NCI-H128 (cell line): ENCODE measurements around the gene CNP.
"Not testable (repeated sequence)": the region's sequence is repeated elsewhere in the genome, so short reads cannot be mapped to it uniquely, and the experiment has no call there.

Experiments
- DNase-seq: peaks from one replicate; lab custom pipeline; 2025; ENCODE audit not compliant: unreplicated experiment; lab: John Stamatoyannopoulos, UW

The CNP gene

DNA sequence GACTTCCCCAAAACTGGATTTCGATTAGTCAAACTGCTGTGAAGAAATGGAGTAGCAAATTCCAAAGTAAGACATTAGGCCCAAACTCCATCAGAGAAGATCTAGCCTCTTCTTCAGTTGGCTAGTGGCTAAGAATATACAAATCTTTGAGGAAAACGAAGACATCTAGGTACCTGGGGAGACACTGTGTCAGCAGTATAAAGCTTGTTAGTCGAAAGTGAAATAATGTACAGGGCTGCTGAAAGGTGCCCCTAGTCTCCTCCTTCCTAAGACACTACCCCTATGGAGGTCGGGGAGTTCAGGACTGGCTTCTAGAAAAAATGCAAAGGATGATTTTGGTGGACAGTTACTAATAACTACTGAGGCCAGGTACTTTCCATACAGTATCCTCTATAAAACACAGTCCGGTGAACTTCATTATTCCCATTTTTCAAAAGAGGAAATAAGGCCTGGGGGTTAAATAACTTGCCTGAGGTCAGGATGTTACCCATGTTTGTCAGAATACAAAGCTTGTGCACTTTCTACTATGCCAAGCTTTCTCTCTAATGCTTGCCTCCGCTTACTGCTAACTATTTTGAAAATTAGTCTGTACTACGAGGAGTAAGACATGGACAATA, 35.7 kb downstream of the CNP start:
- no peak for DNase-seq

DNA sequence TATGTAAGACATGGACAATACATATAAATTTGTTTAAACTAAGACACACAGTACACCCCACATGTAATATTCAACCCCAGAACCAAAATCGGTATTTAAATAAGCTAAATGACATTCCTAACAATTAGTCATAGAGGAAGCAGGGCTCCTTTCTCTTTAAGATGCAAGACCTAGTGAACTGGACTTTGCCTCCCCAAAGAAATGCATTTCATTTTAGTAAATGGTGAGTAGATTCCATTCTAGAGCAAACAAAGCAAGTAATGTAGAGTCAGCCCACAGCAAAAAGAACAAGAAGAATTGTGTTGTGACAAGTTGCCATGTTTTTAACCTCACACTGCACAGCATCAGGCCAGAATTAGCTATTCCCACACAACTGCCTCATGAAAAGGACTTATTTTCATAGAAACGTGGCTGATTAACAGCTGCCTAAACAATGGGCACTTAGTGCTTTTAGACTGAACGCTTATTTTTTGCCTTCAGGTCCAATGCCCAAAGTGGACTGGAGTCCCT, 36.3 kb downstream of the CNP start:
- no peak for DNase-seq

DNA sequence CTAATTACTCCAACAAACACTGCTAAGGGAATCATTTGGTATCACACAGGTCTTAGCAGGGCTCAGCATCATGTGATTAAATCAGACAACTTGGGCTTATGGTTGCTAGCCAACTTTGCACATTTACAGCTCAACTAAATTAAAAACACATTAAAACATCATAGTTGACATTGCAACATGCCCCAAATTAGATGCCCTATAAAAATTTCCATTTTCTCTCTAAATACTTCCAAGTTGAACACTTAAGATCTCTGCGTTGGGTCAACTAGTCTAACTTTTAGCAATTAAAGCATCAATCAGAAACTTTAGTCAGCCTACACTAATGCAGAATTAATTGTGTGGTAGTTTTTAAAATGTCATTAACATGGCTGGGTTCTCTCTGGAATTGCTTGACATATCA, 38.6 kb downstream of the CNP start:
- DNase-seq = no peak

DNA sequence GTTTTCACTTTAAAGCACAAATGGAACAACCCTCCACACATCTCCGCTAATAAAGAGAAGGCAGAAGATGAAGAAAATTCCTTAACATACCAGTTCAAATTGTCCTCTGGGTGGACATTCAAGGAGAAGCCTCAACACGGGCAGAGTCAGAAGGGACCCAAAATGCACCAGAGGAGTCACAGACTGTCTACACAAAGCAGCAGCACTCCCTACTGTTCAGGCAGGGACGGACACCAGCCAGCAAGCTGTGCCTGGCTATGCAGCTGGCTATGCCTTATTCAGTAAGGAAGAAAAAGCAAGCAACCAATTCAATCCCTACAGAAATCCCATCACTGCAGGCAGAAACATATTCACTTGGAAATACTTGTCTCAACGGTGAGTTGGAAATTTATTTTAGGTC, 42.6 kb downstream of the CNP start:
- DNase-seq = no peak

DNA sequence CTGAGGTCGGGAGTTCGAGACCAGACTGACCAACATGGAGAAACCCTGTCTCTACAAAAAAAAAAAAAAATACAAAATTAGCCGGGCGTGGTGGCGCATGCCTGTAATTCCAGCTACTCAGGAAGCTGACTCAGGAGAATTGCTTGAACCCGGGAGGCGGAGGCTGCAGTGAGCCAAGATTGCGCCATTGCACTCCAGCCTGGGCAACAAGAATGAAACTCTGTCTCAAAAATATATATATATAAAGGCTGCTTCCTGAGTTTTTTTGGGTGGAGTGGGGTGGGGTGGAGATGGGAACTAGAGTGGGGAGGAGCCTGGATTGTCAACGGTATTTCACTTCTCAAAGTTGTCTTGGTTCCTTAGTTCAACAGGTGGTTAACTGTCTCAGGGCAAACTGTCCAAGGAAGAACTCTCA, 43.7 kb downstream of the CNP start:
- not testable (repeated sequence) for DNase-seq

DNA sequence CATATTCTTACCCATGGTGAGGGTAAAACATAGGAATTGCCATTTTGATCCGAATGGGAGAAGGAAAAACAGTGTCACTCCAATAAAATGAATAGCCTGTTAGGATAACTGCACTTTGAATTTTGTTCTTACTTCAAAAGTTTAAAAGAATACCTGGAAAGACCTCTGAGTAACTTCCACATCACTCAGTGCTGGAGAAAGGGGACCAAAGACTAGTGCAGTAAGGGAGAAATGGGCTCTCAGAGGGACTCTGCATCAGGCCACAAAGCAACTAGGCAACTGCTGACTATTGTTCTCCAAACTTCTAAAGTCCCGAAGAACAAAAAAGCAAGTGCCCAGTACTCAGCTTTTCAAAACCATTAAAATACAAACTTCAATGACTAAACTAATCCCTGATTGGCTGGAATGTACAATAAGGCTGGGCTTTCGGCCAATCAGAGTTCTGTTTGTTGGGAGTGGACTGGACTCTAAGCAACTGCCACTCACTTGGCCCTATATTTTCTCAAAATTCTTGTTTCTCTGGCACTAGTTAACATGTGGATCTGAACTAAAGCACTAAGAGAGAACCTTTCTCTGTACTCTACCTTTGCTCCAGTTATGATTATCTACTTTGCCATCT, 44.4 kb downstream of the CNP start:
- no peak for DNase-seq

DNA sequence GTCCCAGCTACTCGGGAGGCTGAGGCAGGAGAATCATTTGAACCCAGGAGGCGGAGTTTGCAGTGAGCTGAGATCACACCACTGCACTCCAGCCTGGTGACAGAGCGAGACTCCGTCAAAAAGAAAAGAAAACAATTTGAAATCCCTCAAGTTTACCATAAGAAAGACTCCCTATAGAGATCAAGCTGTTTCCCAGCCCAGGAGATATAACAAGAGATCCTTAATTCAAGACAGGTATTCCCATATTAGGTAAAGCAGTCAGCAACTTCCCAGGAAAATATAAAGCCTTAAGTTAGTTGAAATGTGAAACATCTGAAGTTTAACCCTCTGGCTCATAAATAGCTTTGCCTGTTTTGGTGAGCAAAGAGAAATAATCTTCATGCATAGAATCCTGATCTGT, 45.8 kb downstream of the CNP start:
- DNase-seq = not testable (repeated sequence)

DNA sequence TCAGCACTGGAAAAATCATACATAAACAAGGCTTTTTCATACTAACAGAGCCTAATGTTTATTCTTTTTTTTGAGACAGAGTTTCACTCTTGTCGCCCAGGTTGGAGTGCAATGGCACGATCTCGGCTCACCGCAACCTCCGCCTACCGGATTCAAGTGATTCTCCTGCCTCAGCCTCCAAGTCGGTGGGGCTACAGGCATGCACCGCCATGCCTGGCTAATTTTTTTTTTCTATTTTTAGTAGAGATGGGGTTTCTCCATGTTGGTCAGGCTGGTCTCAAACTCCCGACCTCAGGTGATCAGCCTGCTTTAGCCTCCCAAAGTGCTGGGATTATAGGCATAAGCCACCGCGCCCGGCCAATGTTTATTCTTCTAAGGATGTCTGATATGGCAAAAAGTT, 47.1 kb downstream of the CNP start:
- DNase-seq = not testable (repeated sequence)

DNA sequence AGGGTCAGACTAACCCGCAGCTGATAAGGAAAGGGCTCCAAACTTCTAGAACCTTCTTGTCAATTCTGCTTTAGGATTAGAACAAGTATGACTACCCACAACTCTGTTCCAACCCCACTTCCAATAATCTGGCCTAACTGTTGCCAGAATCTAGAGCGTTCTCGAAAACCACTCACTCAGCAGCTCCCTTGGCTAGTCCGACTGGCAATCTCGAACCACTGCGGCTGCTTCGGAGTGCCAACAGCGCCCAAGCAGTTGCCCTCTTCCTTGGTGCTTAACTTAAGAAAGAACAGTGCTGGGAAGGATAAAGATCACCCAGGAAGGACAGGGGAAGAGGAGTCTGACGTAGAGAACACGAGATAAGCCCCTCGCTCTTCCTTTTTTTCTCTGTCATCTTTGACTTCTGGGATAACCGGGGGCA, 49.8 kb downstream of the CNP start:
- no peak for DNase-seq

DNA sequence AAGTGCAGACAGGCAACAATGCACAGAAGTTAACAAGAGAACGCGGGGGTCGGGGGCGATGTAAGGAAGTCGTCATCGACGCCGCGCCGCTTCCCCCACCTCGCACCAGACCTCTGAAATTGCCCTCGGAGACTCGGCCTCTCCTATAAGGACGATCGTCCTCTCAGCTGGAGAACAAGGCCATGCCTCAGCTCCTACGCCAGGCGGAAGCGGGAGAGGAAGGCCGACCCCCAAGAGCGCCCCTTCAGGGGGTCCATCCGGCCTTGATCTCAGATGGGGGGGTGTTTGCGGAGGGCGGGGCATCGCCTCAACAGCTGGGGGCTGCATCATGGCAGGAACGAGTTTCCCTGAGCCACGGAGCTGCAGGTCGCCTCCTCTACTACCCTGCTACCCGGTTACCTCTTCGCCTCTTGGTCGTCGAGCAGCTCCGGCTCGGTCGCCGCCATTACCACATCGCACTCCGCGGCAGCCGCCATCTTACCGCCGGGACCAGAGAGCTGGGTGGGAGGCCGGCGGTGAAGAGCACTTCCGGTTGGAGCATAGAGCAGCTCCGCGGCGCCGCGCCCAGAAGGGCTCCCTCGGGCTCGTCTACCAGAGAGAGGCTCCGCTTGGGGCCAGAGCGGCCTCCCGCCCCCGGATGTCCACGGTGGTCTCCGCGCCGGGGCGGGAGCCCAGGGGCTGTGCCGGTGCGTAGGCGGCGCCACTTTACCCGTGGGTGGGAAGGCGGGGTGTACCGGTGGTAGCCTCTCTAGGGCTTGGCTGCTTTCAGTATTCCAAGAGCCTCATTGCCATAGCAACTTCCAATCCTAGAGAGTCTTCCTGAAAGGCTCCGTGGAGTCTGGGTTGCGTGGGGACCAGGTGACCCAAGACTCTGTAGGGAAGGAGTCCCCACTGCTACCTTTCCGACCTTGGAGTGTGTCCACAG, 50.6 kb downstream of the CNP start, which contains the start of gene DNAJC7:
Gene DNAJC7, minus strand, starts transcription at position 499 of the 925 bp plus-strand sequence. Its CDS starts 23 bp downstream, at position 476.
- peak; percentile 67 for DNase-seq

DNA sequence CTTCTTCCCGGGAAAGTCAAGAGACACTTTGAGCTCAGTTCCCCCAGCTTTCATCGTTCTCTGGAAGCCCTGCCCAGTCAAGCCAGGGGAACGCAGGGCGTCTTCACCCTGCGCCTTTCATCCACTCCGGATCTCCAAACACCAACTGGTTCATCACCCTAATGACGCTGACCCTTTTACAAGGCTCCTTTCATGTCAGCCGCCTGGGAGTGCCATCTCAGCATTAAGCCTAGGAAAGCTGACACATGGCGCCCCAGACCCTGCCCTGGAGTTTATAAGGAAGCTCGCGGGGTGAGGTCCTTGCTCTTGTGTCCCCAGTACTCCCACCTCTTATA, 51.2 kb downstream of the CNP start:
- no peak for DNase-seq

DNA sequence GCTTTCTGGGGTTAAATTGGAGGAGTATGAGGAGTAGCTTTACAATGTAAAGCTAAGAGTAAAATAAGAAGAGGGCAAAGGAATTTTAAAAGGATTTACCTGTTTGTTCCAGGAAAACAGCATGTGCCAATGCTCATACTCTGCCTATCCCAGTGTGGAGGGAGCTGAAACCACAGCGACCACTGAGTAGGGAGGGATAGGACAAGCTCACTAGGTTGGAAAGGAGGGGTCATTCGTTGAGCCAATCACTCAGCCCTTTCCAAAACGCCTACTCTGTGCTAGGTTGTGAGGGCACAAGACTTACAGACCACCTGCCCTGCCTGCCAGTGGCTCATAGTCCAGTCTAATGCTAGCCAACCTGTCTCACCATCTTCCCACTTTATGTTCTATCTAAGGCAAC, 51.7 kb downstream of the CNP start:
- no peak for DNase-seq

DNA sequence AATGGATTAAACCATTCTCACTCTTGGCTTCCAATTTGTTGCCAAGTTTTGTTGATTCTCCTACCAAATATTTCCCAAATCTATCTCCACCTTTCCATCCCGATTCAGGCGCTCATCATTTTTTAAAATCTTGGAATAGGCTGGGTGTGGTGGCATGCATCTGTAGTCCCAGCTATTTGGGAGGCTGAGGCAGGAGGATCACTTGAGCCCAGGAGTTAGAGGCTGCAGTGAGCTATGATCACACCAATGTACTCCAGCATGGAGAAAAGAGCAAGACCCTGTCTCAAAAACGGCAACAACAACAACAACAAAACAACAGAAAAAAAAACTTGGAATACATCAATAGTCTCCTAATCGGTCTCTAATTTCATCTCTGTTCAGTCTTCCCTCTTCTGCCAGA, 52.4 kb downstream of the CNP start:
- DNase-seq = no peak

DNA sequence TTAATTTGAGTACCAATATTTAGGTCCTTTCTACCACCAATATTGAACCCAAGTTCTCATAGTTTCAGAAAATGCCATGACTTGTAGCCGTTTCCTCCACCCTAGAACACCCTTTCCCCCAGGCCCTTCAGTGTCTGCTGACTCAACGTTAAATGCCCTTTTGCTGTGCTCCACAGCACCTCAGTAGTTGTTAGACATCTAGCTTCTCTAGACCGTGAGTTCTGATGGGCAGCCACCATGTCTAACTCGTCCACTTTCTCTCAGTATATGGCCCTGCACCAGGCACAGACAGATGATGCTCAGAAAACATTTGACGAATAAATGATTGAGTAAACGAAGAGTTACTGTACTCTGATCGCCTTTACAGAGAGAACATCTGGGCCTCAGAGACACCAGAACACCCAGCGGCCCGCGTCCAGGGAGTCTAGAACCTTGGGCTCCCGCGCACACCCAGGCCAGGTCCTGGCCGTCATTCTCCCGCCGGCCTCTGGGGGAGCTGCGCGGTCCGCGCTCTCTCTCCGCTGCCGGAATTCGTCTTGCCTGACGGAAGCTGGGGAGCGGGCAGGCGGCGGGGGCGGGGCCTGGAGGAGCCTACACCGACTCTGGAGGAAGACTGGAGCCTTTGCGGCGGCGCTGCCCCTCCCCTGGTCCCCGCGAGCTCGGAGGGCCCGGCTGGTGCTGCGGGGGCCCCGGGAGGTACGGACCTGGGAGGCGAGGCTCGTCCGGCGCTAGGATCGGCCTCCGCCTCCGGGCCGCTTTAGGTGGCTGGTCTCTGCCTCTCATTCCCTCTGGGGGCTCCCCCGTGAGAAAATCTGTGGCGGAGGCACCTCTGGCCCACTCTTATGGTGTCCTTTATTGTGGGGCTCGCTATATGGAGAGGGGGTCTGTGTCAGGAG, 53.2 kb downstream of the CNP start, which contains the start of gene NKIRAS2:
Gene NKIRAS2, plus strand, starts transcription at position 582 of the 896 bp plus-strand sequence. CDS start 1,488 bp downstream, outside the sequence.
- peak; percentile 39 for DNase-seq

DNA sequence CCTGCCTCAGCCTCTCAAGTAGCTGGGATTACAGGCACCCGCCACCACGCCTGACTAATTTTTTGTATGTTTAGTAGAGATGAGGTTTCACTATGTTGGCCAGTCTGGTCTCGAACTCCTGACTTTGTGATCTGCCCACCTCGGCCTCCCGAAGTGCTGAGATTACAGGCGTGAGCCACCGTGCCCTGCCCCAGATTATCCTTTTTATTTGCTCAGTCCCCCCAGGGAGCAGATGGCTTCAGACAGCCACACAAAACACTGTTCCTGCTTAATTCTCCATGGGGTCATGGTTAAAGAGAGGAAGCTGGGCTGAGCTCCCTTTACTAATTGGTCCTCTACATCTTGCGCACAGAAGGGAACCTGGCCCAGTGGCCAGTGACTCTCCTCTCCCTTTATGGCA, 54.2 kb downstream of the CNP start:
- not testable (repeated sequence) for DNase-seq

DNA sequence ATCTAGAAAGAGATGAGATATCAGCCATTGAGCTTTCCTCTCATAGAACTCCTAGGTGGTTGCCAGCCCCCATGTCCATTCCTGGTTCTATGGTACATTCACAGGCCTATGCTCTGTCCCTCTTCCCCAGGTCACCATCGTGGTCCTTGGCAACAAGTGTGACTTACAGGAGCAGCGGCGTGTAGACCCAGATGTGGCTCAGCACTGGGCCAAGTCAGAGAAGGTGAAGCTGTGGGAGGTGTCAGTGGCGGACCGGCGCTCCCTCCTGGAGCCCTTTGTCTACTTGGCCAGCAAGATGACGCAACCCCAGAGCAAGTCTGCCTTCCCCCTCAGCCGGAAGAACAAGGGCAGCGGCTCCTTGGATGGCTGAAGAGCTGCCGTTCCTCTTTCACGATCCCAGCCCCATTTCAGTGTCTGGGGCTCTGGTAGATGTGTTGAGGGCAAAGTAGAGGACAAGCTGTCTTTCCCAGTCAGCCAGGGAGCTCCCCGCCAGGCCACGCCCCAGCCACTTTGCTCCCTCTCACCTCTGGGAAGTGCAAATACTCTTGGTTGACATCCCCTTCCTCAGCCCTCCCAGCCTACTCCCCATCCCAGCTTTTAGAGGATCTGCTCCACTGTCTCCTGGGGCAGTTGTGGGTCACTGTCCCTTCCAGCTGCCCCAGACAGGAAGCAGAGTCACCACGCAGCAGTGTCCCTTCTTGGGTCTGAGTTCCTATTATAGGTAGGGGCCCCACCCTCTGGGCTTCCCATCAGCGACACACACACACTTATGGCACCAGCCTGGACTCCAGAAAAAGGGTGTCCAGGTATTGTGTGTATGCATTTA, 57.1 kb downstream of the CNP start:
- no peak for DNase-seq

DNA sequence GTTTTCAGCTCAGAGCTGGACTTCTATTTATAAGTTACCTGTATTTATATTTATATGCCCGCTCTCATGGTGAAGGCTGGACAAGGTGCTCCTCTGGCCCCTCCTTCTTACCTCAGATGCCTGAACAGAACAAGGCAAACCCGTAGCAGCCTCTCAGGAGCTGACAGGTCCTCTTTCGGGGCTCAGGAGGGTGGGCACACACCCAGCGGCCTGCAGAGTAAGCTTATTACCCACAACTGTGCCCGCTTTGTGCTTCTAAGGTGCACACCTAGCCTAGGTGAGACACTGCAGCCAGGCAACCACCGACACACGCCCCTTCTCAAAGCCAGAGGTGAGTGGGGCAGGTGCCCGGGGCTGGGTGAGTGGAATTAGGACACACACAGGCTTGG, 58.6 kb downstream of the CNP start:
- DNase-seq = no peak

DNA sequence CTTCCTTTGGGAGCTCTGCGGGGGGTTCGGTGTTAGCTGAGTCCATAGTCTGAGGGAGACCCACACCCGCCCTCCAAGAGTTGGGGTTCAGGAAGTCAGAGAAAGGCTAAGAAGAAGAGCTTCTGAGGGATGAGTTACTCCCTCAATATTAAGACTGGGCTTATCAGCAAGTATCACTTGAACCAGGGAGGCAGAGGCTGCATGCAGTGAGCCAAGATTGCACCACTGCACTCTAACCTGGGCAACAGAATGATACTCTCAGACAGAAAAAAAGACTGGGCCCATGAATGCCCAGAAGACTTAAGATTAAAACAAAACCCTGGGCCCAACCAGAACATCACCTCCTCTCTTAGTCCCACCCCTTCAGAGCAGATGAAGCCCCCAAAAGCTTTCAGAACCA, 59.3 kb downstream of the CNP start:
- DNase-seq = no peak

DNA sequence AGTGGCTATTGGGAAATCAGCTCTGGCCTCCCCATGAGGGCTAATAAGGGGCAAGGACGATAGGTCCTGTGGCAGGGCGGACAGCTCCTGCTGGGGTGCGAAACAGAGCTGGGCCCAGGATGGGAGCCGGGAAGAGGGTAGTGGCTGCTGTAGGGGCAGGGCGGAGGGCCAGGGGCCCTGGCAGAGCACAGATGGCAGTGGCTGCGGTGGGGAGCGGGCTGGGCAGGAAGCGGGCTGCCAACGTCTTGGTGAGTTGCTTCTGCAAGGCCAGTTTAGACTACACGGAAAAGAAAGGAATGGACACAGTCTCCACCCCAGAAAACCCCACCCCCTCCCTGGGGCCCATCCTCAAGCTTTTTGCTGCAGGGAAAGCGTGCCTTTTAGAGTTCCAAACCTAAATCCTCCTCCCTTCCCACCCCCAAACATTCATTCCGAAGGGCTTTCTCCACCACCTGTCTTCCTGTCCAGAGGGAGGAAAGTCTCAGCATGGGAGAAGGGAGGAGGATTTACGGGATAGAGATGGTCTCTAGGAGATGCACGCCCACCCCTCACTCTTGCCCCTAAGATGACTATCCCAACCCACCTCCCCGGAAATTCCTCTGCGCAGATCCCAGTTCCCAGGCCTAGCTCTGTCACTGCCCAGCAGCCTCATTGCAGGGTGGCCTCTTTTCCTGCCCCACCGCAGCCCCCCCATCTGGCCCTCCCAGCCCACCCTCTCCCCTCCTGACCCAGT, 60.4 kb downstream of the CNP start:
- DNase-seq = no peak
